AG09319 (cell line): Measurements from ENCODE around the gene RPS10.

Experiments
- DNase-seq: peaks from one replicate; pipeline ENCODE4 v3.0.0-alpha.2; 2010; ENCODE audit warnings: low read depth; ENCODE audit errors: extremely low read depth
- CTCF ChIP-seq: IDR thresholded peaks from 2 replicates; pipeline ENCODE4 v1.5.1; 2011; ENCODE audit warnings: low read depth, mild to moderate bottlenecking, inconsistent platforms, low read length, moderate library complexity

The RPS10 gene

DNA sequence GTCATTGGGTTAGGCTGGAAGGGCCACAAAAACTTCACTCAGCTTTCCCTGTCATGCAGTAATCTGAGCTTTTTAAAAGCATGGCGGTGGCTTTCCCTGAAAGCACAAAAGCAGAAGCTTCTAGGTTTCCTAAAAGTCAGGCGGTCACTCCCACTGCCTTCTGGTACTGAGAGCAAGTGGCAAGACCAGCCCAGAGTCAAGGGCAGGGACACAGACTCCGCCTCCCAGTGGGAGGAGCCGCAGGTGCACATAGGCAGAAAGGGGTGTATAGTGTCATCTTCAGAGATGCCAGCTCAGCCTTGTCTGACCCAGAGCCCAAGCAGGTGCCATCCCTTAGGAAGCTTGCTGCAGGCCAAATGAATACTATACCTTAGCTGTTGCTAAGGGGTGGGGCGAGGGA, 22.0 kb upstream of the RPS10 start:
- TF ChIP-seq CTCF: no peak
- DNase-seq: no peak

DNA sequence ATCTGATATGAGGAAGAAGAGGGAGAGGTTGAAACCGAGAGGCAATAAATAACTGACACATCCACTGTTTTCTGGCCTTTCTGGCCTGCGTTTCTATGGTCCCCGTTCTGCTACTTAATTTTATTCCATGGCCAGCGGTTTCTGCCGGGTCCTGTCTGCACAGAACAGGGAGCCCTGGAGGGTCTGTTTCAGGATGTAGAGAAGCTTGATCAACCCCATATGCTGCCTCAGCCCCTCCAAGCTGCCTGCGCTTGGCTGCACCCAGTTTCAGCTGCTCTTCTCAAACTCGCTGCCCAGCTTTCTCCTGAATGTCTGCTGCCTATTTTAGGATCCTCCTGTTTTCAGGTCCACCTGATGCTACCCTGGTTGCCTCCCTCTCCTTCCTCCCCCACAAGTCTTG, 21.5 kb upstream of the RPS10 start:
- no peak for DNase-seq
- no peak for TF ChIP-seq CTCF

DNA sequence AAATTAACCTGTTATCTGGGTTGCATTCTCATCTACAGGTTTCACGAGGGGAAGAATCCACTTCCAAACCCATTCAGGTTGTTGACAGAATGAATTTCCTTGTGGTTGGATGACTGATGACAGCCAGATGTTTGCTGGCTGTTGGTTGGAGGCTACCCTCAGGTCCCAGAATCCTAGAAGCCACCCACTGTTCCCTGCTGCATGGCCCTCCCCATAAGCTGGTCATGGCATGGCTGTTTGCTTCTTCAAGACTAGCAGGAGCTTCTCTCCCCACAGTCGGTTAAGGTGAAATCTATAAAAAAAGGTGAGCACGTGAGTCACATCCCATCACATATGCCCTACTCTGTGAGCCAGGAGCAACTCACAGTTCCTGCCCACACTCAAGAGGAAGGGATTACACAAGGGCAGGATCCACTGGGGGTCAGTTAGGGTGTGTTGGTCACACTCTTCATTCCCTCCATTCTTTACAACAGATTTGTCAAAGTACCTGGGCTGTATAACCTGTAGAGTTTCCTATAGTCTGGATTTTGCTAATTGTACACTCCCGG, 19.5 kb upstream of the RPS10 start:
- no peak for DNase-seq
- no peak for TF ChIP-seq CTCF

DNA sequence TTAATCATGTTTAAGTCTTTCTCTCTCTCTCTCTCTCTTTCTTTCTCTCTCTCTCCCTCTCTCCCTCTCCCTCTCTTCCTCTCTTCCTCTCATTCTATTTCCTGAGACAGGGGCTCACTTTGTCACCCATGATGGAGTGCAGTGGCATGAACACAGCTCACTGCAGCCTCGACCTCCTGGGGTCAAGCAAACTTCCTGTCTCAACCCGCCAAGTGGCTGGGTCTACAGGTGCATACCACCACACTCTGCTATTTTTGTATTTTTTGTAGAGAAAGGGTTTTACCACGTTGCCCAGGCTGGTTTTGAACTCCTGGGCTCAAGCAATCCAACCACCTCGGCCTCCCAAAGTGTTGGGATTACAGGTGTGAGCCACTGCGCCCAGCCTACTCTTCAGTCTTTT, 15.7 kb upstream of the RPS10 start:
- no peak for DNase-seq

DNA sequence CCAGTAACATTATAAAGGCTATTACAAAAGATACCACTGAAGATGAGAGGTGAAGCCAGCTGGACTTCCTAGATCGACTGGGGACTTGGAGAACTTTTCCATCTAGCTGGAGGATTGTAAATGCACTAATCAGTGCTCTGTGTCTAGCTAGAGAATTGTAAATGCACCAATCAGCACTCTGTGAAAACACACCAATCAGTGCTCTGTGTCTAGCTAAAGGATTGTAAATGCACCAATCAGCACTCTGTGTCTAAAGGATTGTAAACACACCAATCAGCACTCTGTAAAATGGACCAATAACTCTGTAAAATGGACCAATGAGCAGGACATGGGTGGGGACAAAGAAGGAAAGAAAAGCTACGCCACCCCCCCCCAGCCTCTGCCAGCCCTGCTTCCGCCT, 13.6 kb upstream of the RPS10 start:
- DNase-seq: no peak
- TF ChIP-seq CTCF: no peak

More for the DNA sequence above, 15.7 kb upstream of the RPS10 start:
- TF ChIP-seq CTCF: no peak

GRCh38 chr6:34438705-34439104, 12.8 kb upstream of the RPS10 start:
- no peak for DNase-seq
- TF ChIP-seq CTCF: no peak

GRCh38 chr6:34437644-34437970, 11.7 kb upstream of the RPS10 start:
- DNase-seq: no peak
- no peak for TF ChIP-seq CTCF
